Activated CD8-positive, alpha-beta memory T cell treated with anti-CD3 and anti-CD28 coated beads for 1 hour (primary cell): ENCODE measurements around the gene JAG1.

Source experiments
- DNase-seq, 2 donors: peaks; one replicate each; pipeline ENCODE4 v3.0.0-alpha.2; 2020; ENCODE audit warnings: low read depth in 1 of 2; ENCODE audit errors: extremely low read depth in 1 of 2

The JAG1 gene

GRCh38 chr20:10669843-10670446 is 3.9 kb downstream of the JAG1 start:
- DNase-seq: no peak

- DNase-seq: no peak
These were observed 5.0 kb downstream of the JAG1 start for GRCh38 chr20:10668677-10669368.

GRCh38 chr20:10667560-10668167 is 6.1 kb downstream of the JAG1 start:
- DNase-seq: no peak

GRCh38 chr20:10667077-10667401 is 6.8 kb downstream of the JAG1 start:
- no peak for DNase-seq

GRCh38 chr20:10666221-10667076 is 7.3 kb downstream of the JAG1 start:
- DNase-seq: no peak

GRCh38 chr20:10665791-10666190 is 8.0 kb downstream of the JAG1 start:
- no peak for DNase-seq

- DNase-seq: no peak
These were observed 8.7 kb downstream of the JAG1 start for GRCh38 chr20:10665027-10665561.

GRCh38 chr20:10663756-10664155 is 10.0 kb downstream of the JAG1 start:
- DNase-seq: no peak

- DNase-seq: no peak
These were observed 10.9 kb downstream of the JAG1 start for GRCh38 chr20:10662661-10663458.

- no peak for DNase-seq
These were observed 11.6 kb downstream of the JAG1 start for GRCh38 chr20:10662151-10662550.

- DNase-seq: no peak
These were observed 12.5 kb downstream of the JAG1 start for GRCh38 chr20:10661261-10661660.

GRCh38 chr20:10660661-10661060 is 13.1 kb downstream of the JAG1 start:
- no peak for DNase-seq

- DNase-seq: no peak
These were observed 13.9 kb downstream of the JAG1 start for GRCh38 chr20:10659651-10660601.

- DNase-seq: no peak
These were observed 14.7 kb downstream of the JAG1 start for GRCh38 chr20:10658876-10659632.

GRCh38 chr20:10658051-10658823 is 15.6 kb downstream of the JAG1 start:
- DNase-seq: no peak

- DNase-seq: no peak
These were observed 16.3 kb downstream of the JAG1 start for GRCh38 chr20:10657453-10657852.

- no peak for DNase-seq
These were observed 17.8 kb downstream of the JAG1 start for GRCh38 chr20:10655720-10656669.
